Cardiac septum (tissue), 1 donor: ENCODE data around the gene IKZF2. TPM values are rescaled to one million over a fixed set of nuclear protein-coding genes. Genes with fewer than 3 reads are reported as not detected.
A peak's percentile ranks its signal among the peaks of the same experiment; 100 is the strongest.

ENCODE experiments used
- DNase-seq: peaks from one replicate; pipeline ENCODE4 v3.0.0-alpha.2; 2020; ENCODE audit warnings: low spot score
- intact Hi-C: fragments of 100-400 bp; cut with DNase I; formaldehyde crosslinking; loops from one replicate; pipeline ENCODE4 v1.14.0; 2022
- long read RNA-seq: library from polyadenylated mRNA; unstranded; transcript quantifications from one replicate; pipeline ENCODE4 v2.0.0, GENCODE V29; 2021
- total RNA-seq: library from RNA; stranded (reverse); fragmentation: NEBNext Ultra II Directional; extraction: Animal tissue kit (Norgen Biotek cat#: 25700); gene quantifications from one replicate; pipeline ENCODE4 v1.2.1, GENCODE V29; 2021
- donor health status: DM: no; HTN: no; CAD: no.

The IKZF2 gene
- 5.6 TPM for total RNA-seq
- long read RNA-seq, partial matches to known transcripts = 0 of 5 reads
- long read RNA-seq, other reads (novel, unspliced or antisense) = 3 of 5 reads

DNA sequence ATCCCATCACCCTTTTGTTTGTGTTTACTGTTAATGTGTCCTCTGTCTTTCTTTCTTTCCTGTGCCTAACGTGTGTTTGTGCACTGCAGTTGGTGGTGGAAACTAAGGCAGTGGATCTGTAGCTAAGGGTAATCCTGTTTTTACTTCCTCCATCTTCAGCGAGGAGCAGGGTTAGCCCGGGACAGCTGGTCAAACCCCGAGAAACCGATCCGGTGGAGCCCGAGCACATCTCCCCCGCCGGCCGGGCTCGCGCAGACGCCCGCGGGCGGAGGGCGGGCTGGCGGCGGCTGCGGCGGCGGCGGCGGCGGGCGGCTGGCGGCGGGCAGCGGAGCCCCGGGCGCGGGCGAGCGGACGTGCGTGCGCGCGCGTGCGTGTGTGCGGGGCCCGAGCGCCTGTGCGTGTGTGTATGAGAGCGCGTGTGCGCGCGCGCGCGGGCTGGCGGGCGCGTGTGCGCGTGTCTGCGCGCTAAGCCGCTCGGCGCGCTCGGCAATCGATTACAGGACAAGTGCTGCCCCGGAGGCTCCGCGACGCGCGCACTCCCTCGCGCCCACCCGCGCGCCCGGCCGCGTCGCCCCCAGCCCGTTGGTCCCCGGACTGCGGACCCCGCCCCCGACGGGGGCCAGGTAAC lies at the start of gene IKZF2:
Gene IKZF2 (minus strand): TSS at position 176 of the 628 bp plus-strand sequence. CDS start 2,983 bp downstream, outside the sequence.
- intact Hi-C loops = loop anchor here (2.0 to 10.0 kb wide), 5 partner anchors 49 to 465 kb away; no protein-coding TSS in a partner anchor
- DNase-seq = peak; percentile 86

GRCh38 chr2:213199871-213200270 lies 48.5 kb upstream of the IKZF2 start:
- intact Hi-C loops = no loop called here
- DNase-seq = no peak

DNA sequence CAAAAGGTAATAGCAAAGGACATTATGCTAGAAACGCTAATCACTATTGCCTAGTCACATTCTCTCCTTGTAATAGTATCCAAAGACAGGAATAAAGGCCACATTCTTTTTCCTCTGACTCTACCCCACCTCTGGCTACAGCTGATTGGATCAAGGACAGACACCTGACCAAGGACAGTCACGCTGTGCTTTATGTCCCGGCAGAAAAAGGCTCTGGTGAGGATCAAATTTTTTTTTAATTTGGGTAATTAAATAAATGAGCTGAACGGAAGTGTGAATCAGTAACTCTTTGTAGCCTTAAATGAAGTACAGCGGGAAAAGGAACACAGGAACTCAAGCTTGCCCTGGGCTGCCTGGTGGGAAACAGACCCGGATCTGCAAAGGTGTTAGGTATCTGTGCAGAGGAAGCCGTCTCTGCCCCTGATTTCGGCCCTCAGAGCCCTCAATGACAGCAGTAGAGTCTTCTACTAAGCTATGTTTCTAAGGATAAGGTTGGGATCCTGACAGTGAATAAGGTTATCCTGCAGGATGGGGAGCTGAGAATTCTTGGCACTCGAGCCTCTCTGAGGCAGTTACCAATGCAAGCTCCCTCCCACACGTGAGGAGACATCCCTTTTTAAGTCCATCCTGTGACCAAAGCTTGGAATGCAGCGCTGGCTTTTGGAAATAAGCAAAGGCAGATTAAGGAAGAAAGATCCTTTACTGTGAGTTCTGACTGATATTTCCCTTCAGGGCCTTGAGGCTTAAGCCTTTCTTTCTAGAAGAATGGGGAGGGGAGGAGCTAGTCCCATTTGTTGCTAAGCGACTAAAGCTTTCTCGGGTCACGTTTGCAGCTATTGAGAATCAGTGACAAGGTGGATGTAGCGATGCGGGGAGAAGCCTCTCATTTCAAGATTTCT lies 37.8 kb upstream of the IKZF2 start:
- intact Hi-C loops = no loop called here
- no peak for DNase-seq

DNA sequence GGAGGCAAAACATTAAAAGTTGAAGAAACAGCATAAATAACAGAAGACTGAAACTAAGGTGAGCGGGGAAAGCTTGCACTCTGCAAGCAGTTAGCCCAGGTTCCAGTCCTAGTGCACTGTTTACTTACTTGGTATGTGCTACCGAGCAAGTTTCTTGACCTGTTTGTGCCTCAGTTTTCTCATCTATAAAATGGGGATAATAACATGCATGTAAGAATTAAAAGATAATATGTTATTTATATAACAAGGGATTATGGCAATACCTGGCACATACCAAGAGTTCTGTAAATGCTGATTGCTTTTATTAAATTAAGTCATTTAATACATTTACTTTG lies 37.1 kb upstream of the IKZF2 start:
- intact Hi-C loops = no loop called here
- DNase-seq = no peak

DNA sequence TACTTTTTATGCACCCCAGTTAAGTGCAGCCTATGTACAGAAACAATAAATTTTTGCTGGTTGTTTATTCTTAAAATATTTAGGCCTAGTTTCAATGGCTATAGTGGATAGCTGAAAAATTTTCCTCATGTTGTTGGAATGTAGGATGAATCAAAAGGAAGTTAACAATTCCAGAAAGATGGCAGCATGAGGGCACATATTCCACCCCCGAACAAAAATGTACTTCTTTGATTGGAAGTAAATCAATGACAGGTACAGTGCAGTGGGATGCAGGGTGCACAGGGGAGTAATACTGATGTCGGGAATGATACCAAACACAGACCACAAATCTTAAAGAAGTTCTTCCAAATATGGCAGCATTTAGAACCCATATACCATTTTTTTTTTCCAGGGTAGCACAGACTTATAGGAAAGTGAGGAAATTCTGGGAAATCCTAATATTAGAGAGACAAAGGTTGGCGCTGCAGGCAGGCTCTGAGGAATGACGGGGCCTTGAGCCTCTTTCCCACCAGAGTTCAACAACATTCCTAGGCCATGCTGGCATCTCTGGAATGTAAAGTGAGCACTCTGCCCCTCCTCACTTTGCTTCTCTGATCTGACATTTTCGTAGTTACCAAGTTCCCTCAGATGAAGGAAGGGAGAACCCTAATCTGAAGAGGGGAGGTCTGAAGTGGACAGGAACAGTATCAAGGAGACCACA lies 36.6 kb upstream of the IKZF2 start:
- intact Hi-C loops = no loop called here
- DNase-seq = no peak

DNA sequence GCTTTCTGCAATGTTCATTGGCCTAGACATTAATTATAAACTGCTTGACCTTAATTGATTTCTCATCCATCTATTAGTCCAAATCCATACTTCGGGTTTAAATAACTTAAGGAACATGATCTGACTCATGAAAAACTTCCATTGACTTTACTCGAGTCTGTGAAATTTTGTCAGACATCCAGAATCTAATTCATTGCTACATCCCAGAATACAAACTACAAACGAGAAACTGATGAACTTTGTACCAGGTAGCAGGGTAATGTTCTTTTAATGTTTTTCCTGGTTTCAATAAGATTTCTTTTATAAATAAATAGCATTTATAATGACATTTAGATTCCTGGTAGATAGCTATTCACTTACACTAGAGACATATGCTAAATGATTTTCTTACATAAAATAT lies 36.0 kb upstream of the IKZF2 start:
- intact Hi-C loops = no loop called here
- DNase-seq = no peak

DNA sequence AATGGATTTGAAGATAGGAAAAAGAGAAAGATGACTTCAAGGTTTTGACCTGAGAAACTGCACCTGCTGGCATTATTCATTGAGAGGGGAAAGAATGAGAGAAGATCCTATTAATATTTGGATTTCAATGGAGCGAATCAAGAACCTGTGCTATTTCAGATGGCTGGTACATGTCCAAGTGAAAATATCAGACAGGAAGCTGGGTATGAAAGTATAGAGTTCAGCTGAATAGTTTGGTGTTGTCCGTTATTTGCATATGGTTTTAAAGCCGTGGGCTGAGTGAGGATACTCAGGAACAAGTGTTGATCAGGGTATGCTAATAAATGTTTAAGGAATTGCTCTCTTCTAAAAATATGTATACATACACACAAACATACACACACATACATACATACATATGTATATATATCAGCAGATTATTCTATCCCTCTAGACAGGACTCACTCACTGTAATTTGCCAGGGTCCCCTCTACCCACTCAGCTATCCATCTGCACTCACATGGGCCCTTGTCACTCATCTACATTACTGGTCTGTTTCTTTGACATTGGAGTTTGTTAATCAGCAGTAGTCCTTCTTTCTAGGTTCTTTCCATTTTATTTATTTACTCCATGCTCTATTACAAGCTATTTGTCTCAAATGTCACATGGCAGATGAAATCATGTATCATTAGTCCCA lies 33.9 kb upstream of the IKZF2 start:
- DNase-seq = no peak
- intact Hi-C loops = no loop called here

DNA sequence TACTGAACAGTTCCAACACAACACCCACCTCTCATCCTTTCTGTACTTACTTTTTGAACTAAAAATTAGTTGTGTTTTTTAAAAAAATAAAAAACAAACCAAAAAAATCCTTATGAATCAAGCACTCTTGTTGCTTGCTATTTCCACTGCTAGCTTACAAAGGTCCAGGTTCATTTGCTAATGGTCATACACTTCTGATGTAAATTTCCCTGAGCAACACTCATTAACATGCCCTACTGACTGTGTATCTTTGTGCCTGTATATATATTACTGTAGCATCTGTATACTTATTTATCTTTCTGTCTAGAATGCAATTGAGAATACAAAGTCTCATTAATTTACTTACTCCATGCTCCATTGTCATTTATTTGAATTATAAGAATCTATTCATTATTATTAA lies 30.3 kb upstream of the IKZF2 start:
- no peak for DNase-seq
- intact Hi-C loops = no loop called here

DNA sequence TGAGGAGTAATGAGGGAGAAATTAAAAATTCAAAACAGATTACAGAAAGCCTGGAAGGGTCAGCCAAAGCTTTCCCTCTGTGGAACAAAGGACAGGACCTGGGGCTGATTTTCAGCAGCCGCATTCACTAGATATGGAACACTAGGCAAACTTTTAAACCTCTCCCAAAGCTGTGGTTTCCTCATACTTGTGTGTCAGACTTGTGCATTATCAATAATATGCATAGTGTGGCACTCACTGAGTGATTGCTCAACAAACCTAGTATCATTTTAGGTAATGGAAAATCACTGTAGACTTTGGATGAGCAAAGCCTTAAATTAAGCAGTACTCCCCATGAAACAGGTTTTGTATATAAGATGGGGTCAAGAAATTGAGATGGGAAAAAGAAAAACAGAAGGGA lies 26.3 kb upstream of the IKZF2 start:
- no peak for DNase-seq
- intact Hi-C loops = no loop called here

DNA sequence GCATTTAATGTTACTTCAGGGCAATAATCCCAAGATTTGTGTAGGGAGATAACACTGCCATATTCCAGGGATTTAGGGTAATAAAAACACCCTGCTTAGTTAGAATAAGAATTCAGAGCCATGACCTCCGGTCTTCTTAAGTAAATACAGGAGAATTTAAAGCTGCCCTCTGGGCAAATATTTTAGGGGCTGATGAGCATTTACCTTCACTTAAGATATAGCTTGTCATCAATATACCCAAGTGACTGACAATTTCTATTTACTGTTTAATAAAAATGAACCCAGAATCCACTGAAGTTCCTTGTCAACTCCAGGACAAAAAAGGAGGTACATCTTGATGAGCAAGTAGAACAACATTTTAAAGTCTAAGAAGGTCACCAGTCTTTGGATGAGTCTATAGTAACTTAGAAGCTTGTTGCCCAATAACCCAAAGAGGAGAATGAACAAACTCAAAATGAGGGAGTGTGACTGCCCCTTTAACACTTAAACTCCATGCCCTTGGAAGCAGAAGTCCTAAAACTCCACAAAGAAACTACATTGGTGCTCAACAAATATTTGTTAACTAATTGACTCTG lies 24.3 kb upstream of the IKZF2 start:
- no peak for DNase-seq
- intact Hi-C loops = no loop called here

- intact Hi-C loops = no loop called here
- DNase-seq = no peak
Measured at GRCh38 chr2:213172641-213173040, 21.2 kb upstream of the IKZF2 start.

GRCh38 chr2:213171147-213171546 lies 19.7 kb upstream of the IKZF2 start:
- intact Hi-C loops = no loop called here

DNA sequence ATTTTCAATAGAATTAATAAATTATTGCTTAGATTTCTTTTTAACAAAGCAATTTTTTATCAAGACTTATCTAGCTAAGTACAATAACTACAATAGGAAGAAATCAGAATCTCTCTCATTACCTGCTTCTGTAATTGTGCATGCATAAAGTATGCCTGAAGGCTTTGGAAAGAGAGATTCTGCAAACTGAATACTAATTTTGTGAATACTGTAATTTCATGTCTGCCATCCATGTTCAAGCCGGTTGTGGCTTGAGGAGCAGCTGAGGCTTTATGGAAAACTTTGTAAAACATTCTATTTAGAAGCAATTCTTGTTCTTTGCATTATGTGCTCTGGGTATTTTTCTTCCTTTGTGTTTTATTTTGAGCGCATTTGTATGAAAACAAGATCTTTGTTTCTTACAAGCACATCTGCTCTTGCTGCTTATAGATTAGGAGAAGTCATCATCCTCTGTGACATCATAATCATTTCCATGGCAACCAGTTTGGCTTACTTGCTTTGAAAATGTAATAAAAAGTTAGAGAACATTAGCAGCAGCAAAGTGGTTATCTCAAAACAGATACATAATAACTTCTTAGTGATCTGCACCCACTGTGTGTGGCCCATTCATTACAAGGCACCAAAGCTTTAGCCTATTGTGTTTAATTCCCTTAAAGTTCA lies 16.0 kb upstream of the IKZF2 start:
- no peak for DNase-seq
- intact Hi-C loops = no loop called here

More at GRCh38 chr2:213171147-213171546, 19.7 kb upstream of the IKZF2 start:
- DNase-seq = no peak

GRCh38 chr2:213166109-213166508 lies 14.7 kb upstream of the IKZF2 start:
- intact Hi-C loops = no loop called here
- no peak for DNase-seq

DNA sequence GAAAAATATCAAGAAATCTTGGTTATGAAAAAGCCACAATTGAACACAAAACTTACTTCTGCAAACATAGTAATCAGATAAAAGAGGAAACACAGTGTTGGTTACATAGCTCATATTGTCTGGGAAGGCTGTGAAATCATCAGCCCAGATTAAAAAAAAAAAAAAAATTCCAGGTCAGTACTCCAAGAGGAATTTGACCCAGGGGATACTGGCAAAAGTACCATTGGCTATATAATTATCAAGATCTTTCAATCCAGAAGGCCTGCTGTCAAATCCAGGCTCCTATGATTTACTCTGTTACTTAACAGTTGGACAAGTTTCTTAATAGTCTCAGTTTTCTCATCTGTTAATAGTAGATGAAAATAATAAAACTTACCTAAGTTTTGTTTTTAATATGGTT lies 12.9 kb upstream of the IKZF2 start:
- DNase-seq = no peak

GRCh38 chr2:213162516-213163118 lies 11.2 kb upstream of the IKZF2 start:
- DNase-seq = no peak
- intact Hi-C loops = no loop called here

More for the DNA sequence above, 12.9 kb upstream of the IKZF2 start:
- intact Hi-C loops = no loop called here

- no peak for DNase-seq
- intact Hi-C loops = no loop called here
Measured at GRCh38 chr2:213161759-213162515, 10.5 kb upstream of the IKZF2 start.

GRCh38 chr2:213159768-213160167 lies 8.4 kb upstream of the IKZF2 start:
- no peak for DNase-seq
- intact Hi-C loops = loop anchor here (10.0 kb wide), 1 partner anchor 185 kb away; no protein-coding TSS in a partner anchor
